ENCODE results near the gene MAP1LC3B2.
"Not testable (repeated sequence)": the region's sequence is repeated elsewhere in the genome, so short reads cannot be mapped to it uniquely, and the experiment has no call there.

The MAP1LC3B2 gene

DNA sequence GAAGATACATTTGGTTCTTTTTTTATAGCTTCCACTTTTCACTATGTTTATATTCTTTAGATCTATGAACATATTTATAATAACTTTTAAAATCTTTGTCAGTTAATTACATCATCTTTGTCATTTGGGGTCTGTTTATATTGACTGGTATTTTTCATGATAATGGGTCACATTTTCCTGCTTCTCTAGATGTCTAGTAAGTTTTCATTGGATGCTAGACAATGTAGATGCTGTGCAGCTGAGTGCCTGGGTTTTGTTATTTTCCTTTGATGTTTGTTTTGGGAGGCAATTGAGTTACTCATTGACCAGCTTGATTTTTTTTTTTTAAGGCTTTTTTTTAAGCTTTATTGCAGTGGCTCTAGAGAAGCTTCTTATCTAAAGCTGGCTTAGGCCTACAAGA lies 4.9 kb downstream of the MAP1LC3B2 start:
- DNase-seq (ENCODE audit: low read depth, low spot score) = no peak
- in situ Hi-C loops (cut with HindIII; ENCODE audit: low sequenced_read_pairs) = no loop called here
- H3K4me3 ChIP-seq (ENCODE audit: low read depth, low read length) = no peak overlapping the region
- TF ChIP-seq, protein P1, sequence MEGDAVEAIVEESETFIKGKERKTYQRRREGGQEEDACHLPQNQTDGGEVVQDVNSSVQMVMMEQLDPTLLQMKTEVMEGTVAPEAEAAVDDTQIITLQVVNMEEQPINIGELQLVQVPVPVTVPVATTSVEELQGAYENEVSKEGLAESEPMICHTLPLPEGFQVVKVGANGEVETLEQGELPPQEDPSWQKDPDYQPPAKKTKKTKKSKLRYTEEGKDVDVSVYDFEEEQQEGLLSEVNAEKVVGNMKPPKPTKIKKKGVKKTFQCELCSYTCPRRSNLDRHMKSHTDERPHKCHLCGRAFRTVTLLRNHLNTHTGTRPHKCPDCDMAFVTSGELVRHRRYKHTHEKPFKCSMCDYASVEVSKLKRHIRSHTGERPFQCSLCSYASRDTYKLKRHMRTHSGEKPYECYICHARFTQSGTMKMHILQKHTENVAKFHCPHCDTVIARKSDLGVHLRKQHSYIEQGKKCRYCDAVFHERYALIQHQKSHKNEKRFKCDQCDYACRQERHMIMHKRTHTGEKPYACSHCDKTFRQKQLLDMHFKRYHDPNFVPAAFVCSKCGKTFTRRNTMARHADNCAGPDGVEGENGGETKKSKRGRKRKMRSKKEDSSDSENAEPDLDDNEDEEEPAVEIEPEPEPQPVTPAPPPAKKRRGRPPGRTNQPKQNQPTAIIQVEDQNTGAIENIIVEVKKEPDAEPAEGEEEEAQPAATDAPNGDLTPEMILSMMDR (IDR thresholded peaks at IDR 0.05; ENCODE audit: low read depth, low read length) = no peak

DNA sequence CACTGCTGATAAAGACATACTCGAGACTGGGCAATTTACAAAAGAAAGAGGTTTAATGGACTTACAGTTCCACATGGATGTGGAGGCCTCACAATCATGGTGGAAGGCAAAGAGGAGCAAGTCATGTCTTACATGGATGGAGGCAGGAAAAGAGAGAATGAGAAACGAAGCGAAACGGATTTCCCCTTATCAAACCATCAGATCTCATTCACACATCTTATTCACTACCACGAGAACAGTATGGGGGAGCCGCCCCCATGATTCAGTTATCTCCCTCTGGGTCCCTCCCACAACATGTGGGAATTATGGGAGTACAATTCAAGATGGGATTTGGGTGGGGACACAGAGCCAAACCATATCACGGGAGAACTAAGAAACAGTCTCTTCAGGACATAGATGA lies 6.0 kb downstream of the MAP1LC3B2 start:
- in situ Hi-C loops (cut with HindIII; ENCODE audit: low sequenced_read_pairs); DNase-seq (ENCODE audit: low read depth, low spot score); H3K4me3 ChIP-seq (ENCODE audit: low read depth, low read length): not testable (repeated sequence)

DNA sequence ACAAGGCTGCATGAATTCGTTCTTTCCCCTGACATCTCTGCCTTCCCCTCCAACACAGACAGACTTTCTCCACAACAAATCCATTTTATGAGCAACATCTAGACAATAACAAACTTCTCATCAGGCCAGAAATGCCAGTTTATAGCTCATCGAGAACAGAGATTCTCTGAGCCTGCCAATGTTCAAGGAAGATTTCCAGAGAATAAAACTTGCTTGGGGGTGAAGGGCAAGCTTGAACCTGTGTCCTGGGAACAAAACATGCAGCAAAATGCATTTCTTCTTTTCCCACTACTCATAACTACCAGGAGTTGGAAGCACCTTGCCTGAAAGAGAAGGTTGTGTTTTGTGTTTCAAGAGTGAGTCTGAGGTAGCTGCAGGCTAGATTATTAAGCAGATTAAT lies 6.8 kb downstream of the MAP1LC3B2 start:
- in situ Hi-C loops (cut with HindIII; ENCODE audit: low sequenced_read_pairs) = no loop called here
- no peak for DNase-seq (ENCODE audit: low read depth, low spot score)
- H3K4me3 ChIP-seq (ENCODE audit: low read depth, low read length) = no peak overlapping the region
- TF ChIP-seq, protein P1 (IDR thresholded peaks at IDR 0.05; ENCODE audit: low read depth, low read length) = no peak

DNA sequence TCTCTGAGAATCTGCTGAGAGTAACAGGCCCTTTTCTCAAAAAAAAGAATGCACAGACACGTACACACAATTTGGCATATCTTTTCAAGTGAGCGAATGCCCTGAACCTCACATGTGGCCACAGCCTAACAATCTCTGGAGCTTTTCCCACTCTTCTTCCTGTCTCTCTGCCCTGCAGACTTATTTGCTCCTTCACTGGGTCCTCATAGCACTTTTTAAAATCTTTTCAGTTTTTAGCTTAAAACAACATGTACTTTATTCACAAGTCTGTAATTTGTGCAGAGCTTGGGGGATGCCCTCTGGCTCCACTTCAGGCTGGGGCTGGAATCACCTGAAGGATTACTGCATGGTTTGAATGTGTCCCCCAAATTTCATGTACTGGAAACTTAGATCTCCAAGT lies 9.0 kb downstream of the MAP1LC3B2 start:
- TF ChIP-seq, protein P1 (IDR thresholded peaks at IDR 0.05; ENCODE audit: low read depth, low read length) = no peak
- no peak overlapping the region for H3K4me3 ChIP-seq (ENCODE audit: low read depth, low read length)
- DNase-seq (ENCODE audit: low read depth, low spot score) = no peak
- in situ Hi-C loops (cut with HindIII; ENCODE audit: low sequenced_read_pairs) = no loop called here

DNA sequence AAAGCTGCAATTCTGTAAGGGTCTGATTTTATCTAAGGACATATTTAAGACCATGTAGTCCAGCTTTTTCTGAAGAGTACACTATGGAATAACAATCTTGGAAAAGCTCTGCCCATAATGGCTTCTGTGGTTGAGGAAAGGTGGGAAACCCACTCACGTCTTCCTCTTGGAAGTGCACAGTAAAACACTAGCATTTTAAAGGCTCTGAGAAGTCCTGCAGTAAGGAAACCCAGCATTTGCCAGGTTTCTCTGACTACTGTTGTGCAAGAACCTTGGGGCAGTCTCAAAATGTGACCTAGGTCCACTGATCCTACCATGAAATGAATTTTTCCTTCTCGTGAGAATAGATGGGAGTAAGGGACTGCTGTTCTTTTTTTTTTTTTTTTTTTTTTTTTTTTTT lies 11.9 kb downstream of the MAP1LC3B2 start:
- TF ChIP-seq, protein P1 (IDR thresholded peaks at IDR 0.05; ENCODE audit: low read depth, low read length) = no peak
- H3K4me3 ChIP-seq (ENCODE audit: low read depth, low read length) = no peak overlapping the region
- in situ Hi-C loops (cut with HindIII; ENCODE audit: low sequenced_read_pairs) = no loop called here

DNA sequence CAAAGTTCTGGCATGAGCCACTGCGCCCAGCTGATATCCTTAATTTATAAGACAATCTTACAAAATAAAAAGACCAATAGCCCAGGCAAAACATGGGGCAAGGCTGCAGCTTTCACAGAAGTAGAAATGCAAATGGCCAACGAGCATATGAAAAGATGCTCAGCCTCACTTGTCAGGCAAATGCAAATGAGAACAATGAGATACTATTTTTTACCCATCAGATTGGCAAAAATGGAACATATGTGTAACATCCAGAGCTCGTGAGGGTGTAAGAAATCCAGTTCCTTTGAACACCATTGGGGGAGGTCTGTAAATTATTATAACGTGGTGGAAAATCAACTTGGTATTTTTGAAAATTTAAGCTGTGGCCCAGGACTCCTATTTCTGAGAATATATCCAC lies 14.6 kb downstream of the MAP1LC3B2 start:
- in situ Hi-C loops (cut with HindIII; ENCODE audit: low sequenced_read_pairs) = no loop called here
- no peak for DNase-seq (ENCODE audit: low read depth, low spot score)
- H3K4me3 ChIP-seq (ENCODE audit: low read depth, low read length) = no peak overlapping the region
- TF ChIP-seq, protein P1 (IDR thresholded peaks at IDR 0.05; ENCODE audit: low read depth, low read length) = no peak

More for the DNA sequence above, 11.9 kb downstream of the MAP1LC3B2 start:
- DNase-seq (ENCODE audit: low read depth, low spot score) = no peak

DNA sequence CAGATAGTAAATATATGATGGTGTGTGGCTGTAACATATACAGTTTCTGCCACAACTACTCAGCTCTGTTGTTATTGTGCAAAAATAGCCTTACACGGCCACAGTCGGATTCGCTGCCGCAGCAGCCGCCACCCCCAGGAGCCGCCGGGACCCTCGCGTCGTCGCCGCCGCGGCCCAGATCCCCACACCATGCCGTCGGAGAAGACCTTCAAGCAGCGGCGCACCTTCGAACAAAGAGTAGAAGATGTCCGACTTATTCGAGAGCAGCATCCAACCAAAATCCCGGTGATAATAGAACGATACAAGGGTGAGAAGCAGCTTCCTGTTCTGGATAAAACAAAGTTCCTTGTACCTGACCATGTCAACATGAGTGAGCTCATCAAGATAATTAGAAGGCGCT lies 16.6 kb downstream of the MAP1LC3B2 start:
- in situ Hi-C loops (cut with HindIII; ENCODE audit: low sequenced_read_pairs); H3K4me3 ChIP-seq (ENCODE audit: low read depth, low read length); DNase-seq (ENCODE audit: low read depth, low spot score): not testable (repeated sequence)

DNA sequence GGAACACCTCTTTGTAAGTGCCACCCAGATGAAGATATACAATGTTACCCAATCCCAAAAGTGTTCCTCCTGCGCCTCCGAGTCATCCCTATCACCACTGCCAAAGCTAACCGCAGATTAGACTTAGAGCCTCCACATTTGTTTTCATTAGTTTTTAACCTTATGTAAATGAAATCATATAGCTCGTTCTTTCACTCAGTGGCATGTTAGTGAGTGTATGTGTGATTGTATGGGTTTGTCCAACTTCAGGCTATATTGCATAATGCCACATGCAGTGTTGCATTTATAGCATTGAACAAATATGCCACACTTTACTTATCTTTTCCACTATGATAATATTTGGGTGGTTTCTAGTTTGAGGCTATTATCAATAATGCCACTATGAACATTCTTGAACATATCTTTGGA lies 18.0 kb downstream of the MAP1LC3B2 start:
- DNase-seq (ENCODE audit: low read depth, low spot score) = no peak
- in situ Hi-C loops (cut with HindIII; ENCODE audit: low sequenced_read_pairs) = no loop called here
- TF ChIP-seq, protein P1 (IDR thresholded peaks at IDR 0.05; ENCODE audit: low read depth, low read length) = no peak
- H3K4me3 ChIP-seq (ENCODE audit: low read depth, low read length) = no peak overlapping the region

Measured in astrocyte of the spinal cord (primary cell).